K562 (cell line): ENCODE data around the gene EIPR1. TPM values are rescaled to one million over a fixed set of nuclear protein-coding genes. Genes with fewer than 3 reads are reported as not detected.
"Not testable (repeated sequence)": the region's sequence is repeated elsewhere in the genome, so short reads cannot be mapped to it uniquely, and the experiment has no call there.

Source experiments
- ATAC-seq: fragments of 200-7000 bp; cut with Tn5 transposase; 3 replicates; pipeline ENCODE4 v1.9.1; 2020; ENCODE audit warnings: moderate library complexity
- BruUV-seq: library from RNA; stranded (reverse); fragments of 400-500 nt; replicated peaks from 2 replicates; lab custom pipeline; 2021; lab: Mats Ljungman, UMichigan
- CTCF ChIA-PET: fragments of 300-600 bp; formaldehyde crosslinking; extraction: SDS; loops from one replicate; lab custom pipeline; 2021; ENCODE audit warnings: low intra/inter-chr PET ratio; lab: Yijun Ruan, JAX
- POLR2A ChIA-PET: fragments of 300-600, 350-650 bp; sonication (Branson Sonifier 250); formaldehyde crosslinking; extraction: SDS; loops from one replicate; lab custom pipeline; 2021; ENCODE audit warnings: antibody characterized with exemption, inconsistent platforms; lab: Yijun Ruan, JAX
- DNase-seq, 4 experiments: peaks; one replicate each; pipeline versions ENCODE4 v3.0.0 to v3.0.0-alpha.2; 2011 to 2018; ENCODE audit warnings: low spot score in 3 of 4, mixed read lengths in 3 of 4; ENCODE audit errors: extremely low read depth in 1 of 4
- FAIRE-seq: peaks from 2 replicates; lab custom pipeline; 2011; peaks lifted over from hg19 to GRCh38; lab: Jason Lieb, UNC
- H2AFZ ChIP-seq: 2 replicates; pipeline ENCODE4 v1.6.0; 2011; ENCODE audit warnings: low read depth, low read length, control low read depth, inconsistent platforms
- H3K27ac ChIP-seq: fragments of 200-600 bp; 3 replicates; pipeline ENCODE4 v1.8.0; 2011; ENCODE audit warnings: low read depth, mild to moderate bottlenecking, control low read depth, inconsistent platforms, low read length, moderate library complexity, mixed read lengths; ENCODE audit errors: extremely low read depth
- H3K27me3 ChIP-seq, 2 experiments: fragments of 300-600 bp in 1 of 2; 2 replicates in 1 of 2; 3 replicates in 1 of 2; pipeline versions ENCODE4 v1.6.0 to v1.8.0; 2011; ENCODE audit warnings: inconsistent platforms in 2 of 2, low read length in 2 of 2, mild to moderate bottlenecking in 1 of 2, mixed read lengths in 1 of 2, moderate library complexity in 1 of 2; ENCODE audit not compliant: control insufficient read depth in 2 of 2, insufficient read depth in 2 of 2
- H3K36me3 ChIP-seq: fragments of 300-600 bp; 3 replicates; pipeline ENCODE4 v1.8.0; 2011; ENCODE audit warnings: mild to moderate bottlenecking, low read length, inconsistent platforms; ENCODE audit not compliant: control insufficient read depth, insufficient read depth
- H3K4me1 ChIP-seq, 2 experiments: fragments of 200-600 bp in 1 of 2; replicated peaks in 1 of 2; 2 replicates in 1 of 2; 3 replicates in 1 of 2; pipeline versions ENCODE4 v1.5.1 to v1.8.0; 2011; ENCODE audit warnings: inconsistent platforms in 2 of 2, low read length in 2 of 2, mild to moderate bottlenecking in 1 of 2, mixed read lengths in 1 of 2, moderate library complexity in 1 of 2; ENCODE audit not compliant: control insufficient read depth in 2 of 2, insufficient read depth in 2 of 2
- H3K4me2 ChIP-seq: 2 replicates; pipeline ENCODE4 v1.6.1; 2011; ENCODE audit warnings: low read length, control low read depth, inconsistent platforms, mixed read lengths; ENCODE audit not compliant: insufficient read depth
- H3K4me3 ChIP-seq: fragments of 200-600 bp; sonication (generic), shearing (Covaris generic); 2 replicates; pipeline ENCODE4 v1.5.1; 2016; ENCODE audit warnings: control low read depth, inconsistent platforms
- H3K79me2 ChIP-seq: fragments of 200-600 bp; 3 replicates; pipeline ENCODE4 v1.8.0; 2011; ENCODE audit warnings: low read length, inconsistent platforms; ENCODE audit not compliant: control insufficient read depth, insufficient read depth
- H3K9ac ChIP-seq, 2 experiments: 2 replicates each; pipeline versions ENCODE4 v1.6.0 to v1.6.1; 2011; ENCODE audit warnings: low read depth in 2 of 2, low read length in 2 of 2, control low read depth in 1 of 2, inconsistent platforms in 1 of 2, mild to moderate bottlenecking in 1 of 2, mixed read lengths in 1 of 2; ENCODE audit not compliant: insufficient read depth in 1 of 2
- H3K9me1 ChIP-seq: one replicate; pipeline ENCODE4 v1.6.0; 2011; ENCODE audit warnings: inconsistent platforms, mild to moderate bottlenecking, low read length, moderate library complexity; ENCODE audit not compliant: control insufficient read depth, insufficient read depth
- H3K9me3 ChIP-seq: replicated peaks from 2 replicates; pipeline ENCODE4 v1.5.1; 2011; ENCODE audit warnings: low read depth, low read length, inconsistent platforms; ENCODE audit not compliant: control insufficient read depth, insufficient read depth
- H4K20me1 ChIP-seq: replicated peaks from 2 replicates; pipeline ENCODE4 v1.6.1; 2011; ENCODE audit warnings: low read length, inconsistent platforms, mixed read lengths; ENCODE audit not compliant: control insufficient read depth, insufficient read depth
- E4F1 ChIP-seq: fragments of 250-450 bp; sonication (Bioruptor Pico); IDR thresholded peaks from 2 replicates; pipeline ENCODE4 v1.5.0; 2021; ENCODE audit warnings: mild to moderate bottlenecking, borderline replicate concordance
- FOXJ3 ChIP-seq: sonication (generic); formaldehyde crosslinking; IDR thresholded peaks from 2 replicates; pipeline ENCODE4 v1.4.0; 2020; ENCODE audit warnings: mild to moderate bottlenecking, missing genetic modification reagents
- TAL1 ChIP-seq: fragments of 450-650 bp; IDR thresholded peaks from 2 replicates; pipeline ENCODE4 v1.6.1; 2016; ENCODE audit warnings: mild to moderate bottlenecking
- WGBS: fragments of 100-300 bp; shearing (Covaris generic); methylation state at CpG from one replicate; pipeline ENCODE4 v1.1.6; 2016; ENCODE audit warnings: low coverage, mixed read lengths; ENCODE audit not compliant: insufficient coverage; ENCODE audit errors: missing lambda C conversion rate; 5-methylcytosine and 5-hydroxymethylcytosine counted together
- in situ Hi-C: fragments of 300-500 bp; cut with MboI; formaldehyde crosslinking; loops from 4 replicates; pipeline ENCODE4 v1.15.0; 2018; ENCODE audit warnings: inconsistent platforms, mixed read lengths
- intact Hi-C: fragments of 100-400 bp; cut with micrococcal nuclease; formaldehyde crosslinking; loops from 2 replicates; pipeline ENCODE4 v1.14.2; 2022
- polyA plus RNA-seq, 8 experiments: library from polyadenylated mRNA; depleted of rRNA in 4 of 8; stranded (reverse) in 5 of 8; unstranded in 3 of 8; fragments of >200 nt; fragmentation: Nextera tagmentation in 2 of 8; fragmentation: Illumina TruSeq in 1 of 8; extraction: Ambion mirVana in 2 of 8; extraction: Trizol in 1 of 8; gene quantifications; 2 replicates each; pipeline versions ENCODE4 v1.2.1 to v1.2.3, GENCODE V29; 2011 to 2014; ENCODE audit warnings: inconsistent platforms in 1 of 8, missing spikeins in 1 of 8
- total RNA-seq, 7 experiments: library from RNA; depleted of rRNA in 6 of 7; stranded (reverse); fragments of >200 nt in 6 of 7; fragmentation: Illumina TruSeq in 2 of 7; extraction: Trizol in 2 of 7; gene quantifications; 2 replicates each; pipeline versions ENCODE4 v1.2.1 to v1.2.3, GENCODE V29; 2011 to 2021; ENCODE audit warnings: low replicate concordance in 1 of 7

The EIPR1 gene
- total and polyA plus RNA-seq, 9 of the 15 experiments (the other 6 are each of a cell fraction or from before 2014, with no cell fraction given), result 19.9 to 54.4 (median 35.9) TPM

GRCh38 chr2:3287896-3288295 lies 89.7 kb downstream of the EIPR1 start (continued):
- TF ChIP-seq E4F1 (CRISPR knock-in tag) (no peak), TAL1 (no peak), FOXJ3 (no peak)
- TF ChIP-seq, all 486 proteins: peak for 0

GRCh38 chr2:3286646-3287036 lies 91.0 kb downstream of the EIPR1 start:
- H3K27ac ChIP-seq, intact Hi-C loops, H3K36me3 ChIP-seq, H3K27me3 ChIP-seq, in situ Hi-C loops, H3K9me3 ChIP-seq, H3K4me2 ChIP-seq, FAIRE-seq, CTCF ChIA-PET, H3K79me2 ChIP-seq, H2AFZ ChIP-seq, H3K4me1 ChIP-seq, H4K20me1 ChIP-seq, H3K9ac ChIP-seq, DNase-seq, H3K9me1 ChIP-seq, BruUV-seq, H3K4me3 ChIP-seq, ATAC-seq: not testable (repeated sequence)
- POLR2A ChIA-PET, result interaction anchor here (0.6 kb wide), 1 partner anchor 11 kb away, joined by 4 read pairs; no protein-coding TSS in a partner anchor
- 95% methylated on average over 8 of the region's 17 CpGs for WGBS
